HG03103 (cell line): ENCODE measurements around the gene PAIP2B.
A peak's percentile ranks its signal among the peaks of the same experiment; 100 is the strongest.
"Not testable (repeated sequence)": the region's sequence is repeated elsewhere in the genome, so short reads cannot be mapped to it uniquely, and the experiment has no call there.

ENCODE experiments used
- ATAC-seq: cut with Tn5 transposase; IDR thresholded peaks from one replicate; pipeline ENCODE4 v1.9.1; 2021; ENCODE audit warnings: low read depth; ENCODE audit not compliant: unreplicated experiment

The PAIP2B gene

GRCh38 chr2:71226965-71227560 is at the start of gene PAIP2B:
PAIP2B (minus strand) TSS chr2:71227103; CDS start chr2:71202589, 24,514 bp downstream.
- ATAC-seq = peak; percentile 95

- no peak for ATAC-seq
Measured at GRCh38 chr2:71275939-71276310, 49.0 kb upstream of the PAIP2B start.

GRCh38 chr2:71269511-71270090 is 42.7 kb upstream of the PAIP2B start:
- no peak for ATAC-seq

GRCh38 chr2:71263386-71263785 is 36.5 kb upstream of the PAIP2B start:
- ATAC-seq = no peak

- no peak for ATAC-seq
Measured at GRCh38 chr2:71261534-71261933, 34.6 kb upstream of the PAIP2B start.

GRCh38 chr2:71256421-71256820 is 29.5 kb upstream of the PAIP2B start:
- ATAC-seq = no peak

- ATAC-seq = no peak
Measured at GRCh38 chr2:71254776-71255175, 27.9 kb upstream of the PAIP2B start.

GRCh38 chr2:71254078-71254477 is 27.2 kb upstream of the PAIP2B start:
- ATAC-seq = no peak

GRCh38 chr2:71253476-71253875 is 26.6 kb upstream of the PAIP2B start:
- no peak for ATAC-seq

- ATAC-seq = no peak
Measured at GRCh38 chr2:71252862-71253261, 26.0 kb upstream of the PAIP2B start.

- ATAC-seq = no peak
Measured at GRCh38 chr2:71250935-71251334, 24.0 kb upstream of the PAIP2B start.

GRCh38 chr2:71244302-71244660 is 17.4 kb upstream of the PAIP2B start:
- ATAC-seq = no peak

GRCh38 chr2:71243634-71244301 is 16.9 kb upstream of the PAIP2B start:
- no peak for ATAC-seq

GRCh38 chr2:71240794-71241193 is 13.9 kb upstream of the PAIP2B start:
- no peak for ATAC-seq

- no peak for ATAC-seq
Measured at GRCh38 chr2:71238089-71238488, 11.2 kb upstream of the PAIP2B start.

- ATAC-seq = no peak
Measured at GRCh38 chr2:71235930-71236587, 9.2 kb upstream of the PAIP2B start.

- ATAC-seq = not testable (repeated sequence)
Measured at GRCh38 chr2:71233072-71233471, 6.2 kb upstream of the PAIP2B start.

GRCh38 chr2:71226096-71226964 is 573 bp downstream of the PAIP2B start:
- ATAC-seq = no peak

- no peak for ATAC-seq
Measured at GRCh38 chr2:71224935-71225334, 2.0 kb downstream of the PAIP2B start.

GRCh38 chr2:71224457-71224856 is 2.4 kb downstream of the PAIP2B start:
- ATAC-seq = no peak
